OCI-LY1 (cell line): ENCODE data around the gene PHKB.

ENCODE experiments used
- EZH2 ChIP-seq: fragments of 200-600 bp; sonication (generic), shearing (Covaris generic); IDR thresholded peaks from 2 replicates; pipeline ENCODE4 v1.8.0; 2017; ENCODE audit warnings: borderline replicate concordance, mixed run types, mild to moderate bottlenecking, antibody characterized with exemption, low read length, moderate library complexity, mixed read lengths
- TF ChIP-seq, protein P1 (sequence below): fragments of 200-600 bp; sonication (generic), shearing (Covaris generic); IDR thresholded peaks from 2 replicates; pipeline ENCODE4 v1.5.1; 2017; ENCODE audit warnings: mild to moderate bottlenecking, antibody characterized with exemption, low read length, moderate library complexity, mixed read lengths

GRCh38 chr16:47729701-47730100, 268.6 kb downstream of the PHKB start:
- TF ChIP-seq, protein P1, sequence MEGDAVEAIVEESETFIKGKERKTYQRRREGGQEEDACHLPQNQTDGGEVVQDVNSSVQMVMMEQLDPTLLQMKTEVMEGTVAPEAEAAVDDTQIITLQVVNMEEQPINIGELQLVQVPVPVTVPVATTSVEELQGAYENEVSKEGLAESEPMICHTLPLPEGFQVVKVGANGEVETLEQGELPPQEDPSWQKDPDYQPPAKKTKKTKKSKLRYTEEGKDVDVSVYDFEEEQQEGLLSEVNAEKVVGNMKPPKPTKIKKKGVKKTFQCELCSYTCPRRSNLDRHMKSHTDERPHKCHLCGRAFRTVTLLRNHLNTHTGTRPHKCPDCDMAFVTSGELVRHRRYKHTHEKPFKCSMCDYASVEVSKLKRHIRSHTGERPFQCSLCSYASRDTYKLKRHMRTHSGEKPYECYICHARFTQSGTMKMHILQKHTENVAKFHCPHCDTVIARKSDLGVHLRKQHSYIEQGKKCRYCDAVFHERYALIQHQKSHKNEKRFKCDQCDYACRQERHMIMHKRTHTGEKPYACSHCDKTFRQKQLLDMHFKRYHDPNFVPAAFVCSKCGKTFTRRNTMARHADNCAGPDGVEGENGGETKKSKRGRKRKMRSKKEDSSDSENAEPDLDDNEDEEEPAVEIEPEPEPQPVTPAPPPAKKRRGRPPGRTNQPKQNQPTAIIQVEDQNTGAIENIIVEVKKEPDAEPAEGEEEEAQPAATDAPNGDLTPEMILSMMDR, result no peak
- no peak for TF ChIP-seq EZH2
